Measurements from ENCODE around the gene CEL. TPM values are rescaled to one million over a fixed set of nuclear protein-coding genes. Genes with fewer than 3 reads are reported as not detected.

CEL gene
- total RNA-seq, 1 experiment from 2014 or later, result 0.35 TPM

GRCh38 chr9:133113949-133114885 lies 52.4 kb downstream of the CEL start:
- DNase-seq (ENCODE audit: extremely low read depth, low read depth), result no peak

- DNase-seq (ENCODE audit: extremely low read depth, low read depth), result no peak
Measured at GRCh38 chr9:133114886-133115603, 53.3 kb downstream of the CEL start.

DNA sequence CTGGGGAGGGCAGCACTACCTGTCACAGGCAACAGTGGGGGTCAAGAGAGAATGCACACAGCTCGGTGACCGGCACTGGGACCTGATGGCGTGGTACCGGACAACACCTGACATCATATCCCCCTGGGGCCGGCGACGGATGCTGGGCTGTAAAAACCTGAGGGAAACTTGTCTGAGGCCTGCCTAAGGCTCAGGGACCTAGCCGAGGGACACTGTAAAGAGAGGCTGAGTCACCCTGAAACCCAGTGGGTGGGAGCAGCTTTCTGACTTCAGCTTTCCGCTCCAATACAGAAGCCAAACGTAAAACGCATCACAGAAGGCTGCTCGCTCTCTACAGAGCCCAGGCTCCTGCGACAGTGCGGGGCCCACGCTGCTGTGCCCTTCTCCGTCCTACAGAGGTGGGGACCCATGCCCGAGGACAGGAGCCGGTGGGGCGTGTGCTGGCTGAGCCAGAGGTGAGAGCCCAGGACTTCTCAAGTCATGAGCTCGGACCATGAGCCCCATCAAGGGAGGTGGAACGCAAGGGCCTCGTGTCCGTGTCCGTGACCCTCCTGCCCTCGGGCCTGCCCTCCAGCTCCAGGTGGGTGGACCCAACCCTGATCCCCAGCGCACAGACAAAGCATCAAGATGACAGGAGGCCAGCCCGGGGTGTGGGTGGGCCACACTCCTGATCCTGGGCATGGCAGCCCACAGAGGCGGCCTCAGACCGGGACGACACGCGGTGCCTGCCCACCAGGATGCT lies 54.0 kb downstream of the CEL start:
- no peak for DNase-seq (ENCODE audit: extremely low read depth, low read depth)

DNA sequence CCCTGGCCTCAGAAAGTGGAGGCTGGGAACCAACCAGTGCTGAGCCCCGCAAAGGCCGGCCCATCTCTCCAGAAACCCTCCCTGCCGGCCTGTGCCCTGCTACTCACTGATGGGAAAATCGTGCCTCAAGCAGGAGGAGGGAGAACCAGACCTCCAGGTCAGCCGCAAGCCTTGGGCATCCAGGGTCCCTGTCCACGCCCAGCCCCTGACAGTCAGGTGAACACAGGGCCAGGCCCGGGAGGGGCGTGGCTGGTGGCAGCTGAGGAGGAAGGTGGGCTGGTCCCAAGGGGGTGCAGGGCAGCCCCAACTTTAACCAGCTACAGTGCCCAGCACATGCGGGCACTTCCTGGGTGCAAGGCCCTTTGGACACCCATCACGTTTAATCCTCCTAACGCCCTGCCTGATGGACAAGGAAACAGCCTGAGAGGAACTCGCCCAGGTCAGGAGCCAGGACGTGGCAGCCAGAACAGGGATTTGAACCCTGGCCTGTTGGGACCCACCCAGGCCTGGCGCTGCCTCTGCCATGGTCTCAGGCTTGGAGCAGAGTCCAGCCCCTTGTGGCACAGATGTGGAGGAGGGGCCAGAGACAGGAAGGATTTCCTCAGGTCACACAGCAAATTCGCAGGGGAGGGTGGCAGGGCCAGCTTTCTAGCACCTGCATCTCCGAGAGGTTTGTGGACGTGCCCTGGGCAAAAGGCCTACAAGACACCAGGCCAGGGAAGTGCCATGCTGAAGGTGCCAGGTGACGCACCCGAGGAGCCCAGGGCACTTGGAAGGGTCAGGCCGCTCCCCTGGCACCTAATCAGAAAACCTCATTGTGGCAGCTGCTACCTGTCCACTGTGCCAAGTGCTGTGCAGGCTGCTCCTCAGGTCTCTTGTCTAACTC lies 54.8 kb downstream of the CEL start:
- DNase-seq (ENCODE audit: extremely low read depth, low read depth), result no peak

- DNase-seq (ENCODE audit: extremely low read depth, low read depth), result no peak
Measured at GRCh38 chr9:133117271-133118178, 55.7 kb downstream of the CEL start.

DNA sequence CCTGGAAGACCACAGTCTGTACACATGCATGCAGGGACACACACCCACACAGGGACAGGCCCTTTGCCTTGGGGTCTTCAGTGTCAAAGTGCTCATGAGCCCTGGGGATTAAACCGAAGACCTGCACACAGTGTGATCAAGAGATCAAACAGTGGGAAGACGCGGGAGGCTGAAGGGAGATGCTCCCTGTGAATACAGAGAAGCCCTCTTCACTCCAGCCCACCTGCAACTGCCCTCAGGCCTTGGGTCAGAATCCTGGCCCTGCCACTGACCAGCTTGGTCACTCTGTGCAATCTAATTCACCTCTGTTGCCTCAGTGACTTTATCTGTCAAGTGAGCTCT lies 56.4 kb downstream of the CEL start:
- no peak for DNase-seq (ENCODE audit: extremely low read depth, low read depth)

GRCh38 chr9:133118568-133118967 lies 56.8 kb downstream of the CEL start:
- DNase-seq (ENCODE audit: extremely low read depth, low read depth), result no peak

DNA sequence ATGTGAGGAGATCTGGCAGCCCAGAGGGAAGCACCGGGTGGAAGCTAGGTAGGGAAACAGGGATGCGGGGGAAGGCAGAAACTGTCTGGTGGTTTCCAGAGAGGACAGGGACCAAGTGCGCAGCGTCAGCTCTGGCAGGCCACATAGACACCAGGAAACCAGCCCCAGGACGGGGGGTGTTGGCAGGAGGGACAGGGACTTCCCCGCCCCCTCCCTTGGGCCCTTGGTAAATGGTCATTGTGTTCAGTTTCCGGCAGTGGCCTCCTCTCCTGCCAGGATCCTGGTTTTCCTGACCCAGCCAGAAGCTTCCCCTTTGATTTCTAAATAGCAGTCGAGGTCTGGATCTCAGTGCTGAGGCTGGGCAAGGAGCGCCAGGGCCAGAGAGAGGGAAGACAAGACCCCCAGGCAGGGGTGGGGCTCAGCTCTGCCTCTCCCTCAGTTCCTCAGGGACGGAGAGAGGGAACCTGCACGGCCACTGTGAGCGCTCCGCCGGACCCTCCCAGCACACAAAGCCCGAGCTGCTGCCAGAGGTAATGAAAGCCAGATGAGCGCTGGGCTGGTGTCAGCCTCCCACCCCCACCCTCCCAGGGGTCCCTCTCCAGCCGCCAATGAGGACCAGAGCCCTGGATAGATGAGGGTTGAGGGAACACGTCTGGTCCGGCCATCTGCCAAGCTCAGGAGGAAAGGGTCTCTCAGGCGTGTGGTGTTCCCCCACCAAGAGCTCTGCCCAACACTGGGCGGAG lies 57.5 kb downstream of the CEL start:
- DNase-seq (ENCODE audit: extremely low read depth, low read depth), result no peak

DNA sequence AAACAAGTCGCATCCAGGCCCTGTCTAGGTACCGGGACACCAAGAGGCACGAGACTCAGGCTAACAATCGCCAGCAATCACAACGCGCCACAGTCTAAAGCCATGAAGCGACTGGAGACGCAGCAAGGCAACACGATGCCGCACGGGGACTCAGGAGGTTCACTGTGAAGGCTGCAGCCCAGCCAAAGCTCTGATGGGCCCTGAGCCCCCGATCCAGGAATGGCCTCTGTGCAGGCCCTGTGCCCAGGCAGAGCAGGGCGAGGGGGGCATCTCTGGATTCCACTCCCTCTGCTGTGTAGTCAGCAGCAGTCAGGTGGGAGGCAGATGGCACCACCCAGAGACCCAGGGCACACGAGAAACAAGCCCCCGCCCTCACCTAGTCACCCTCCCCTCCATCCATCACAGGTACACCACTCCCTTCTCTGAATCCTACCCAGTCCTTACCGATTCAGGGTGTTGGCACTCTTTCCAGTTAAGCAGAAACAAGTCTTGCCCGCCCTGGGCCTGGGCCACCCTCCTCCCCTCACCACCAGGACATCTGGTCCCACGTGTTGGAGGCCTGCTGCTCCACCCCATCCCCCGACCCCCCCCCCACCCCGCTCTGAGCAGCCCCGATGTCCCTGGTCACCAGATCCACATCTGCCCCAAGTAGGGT lies 58.2 kb downstream of the CEL start:
- DNase-seq (ENCODE audit: extremely low read depth, low read depth), result no peak

- no peak for DNase-seq (ENCODE audit: extremely low read depth, low read depth)
Measured at GRCh38 chr9:133120501-133121197, 58.9 kb downstream of the CEL start.

Small RNAs within 50 kb of the gene (small RNA-seq; reads per million reads assigned to genes)
- gene MIR6877, result 0 reads per million in 2 experiments

Other genes with a start within 250 kb of the CEL start
- 0.42 and 2.6 TPM in 2 replicates for gene AK8, start 183.7 kb upstream of the CEL start, total RNA-seq (2014; rRNA removed; shearing (Covaris generic))
- gene SPACA9, start 183.1 kb upstream of the CEL start, total RNA-seq (2014; rRNA removed; shearing (Covaris generic)), result 5.5 and 7.9 TPM in 2 replicates
- gene TSC1, start 117.4 kb upstream of the CEL start, total RNA-seq (2014; rRNA removed; shearing (Covaris generic)), result 30.6 and 34.1 TPM in 2 replicates
- not detected in 2 replicates for gene GFI1B, start 83.3 kb upstream of the CEL start, total RNA-seq (2014; rRNA removed; shearing (Covaris generic))
- gene GTF3C5, start 31.0 kb upstream of the CEL start, total RNA-seq (2014; rRNA removed; shearing (Covaris generic)), result 56.2 and 63.1 TPM in 2 replicates
- gene RALGDS, start 59.3 kb downstream of the CEL start, total RNA-seq (2014; rRNA removed; shearing (Covaris generic)), result 19.2 and 21.2 TPM in 2 replicates
- 0.27 and 1.0 TPM in 2 replicates for gene GBGT1, start 101.9 kb downstream of the CEL start, total RNA-seq (2014; rRNA removed; shearing (Covaris generic))
- gene OBP2B, start 147.3 kb downstream of the CEL start, total RNA-seq (2014; rRNA removed; shearing (Covaris generic)), result not detected in 2 replicates
- not detected in 2 replicates for gene ABO, start 213.2 kb downstream of the CEL start, total RNA-seq (2014; rRNA removed; shearing (Covaris generic))